H1 (cell line): ENCODE data around the gene COMMD1.

Experiments used
- CREB1 ChIP-seq: IDR thresholded peaks from 2 replicates; pipeline ENCODE4 v1.6.1; 2012; ENCODE audit warnings: inconsistent platforms
- EZH2 ChIP-seq: fragments of 200-600 bp; sonication (generic); IDR thresholded peaks from 2 replicates; pipeline ENCODE4 v1.7.1; 2012; ENCODE audit warnings: low read depth, mild to moderate bottlenecking, moderate library complexity, low read length, inconsistent platforms; ENCODE audit not compliant: severe bottlenecking
- MAFK ChIP-seq: IDR thresholded peaks from 2 replicates; pipeline ENCODE4 v1.6.1; 2012; ENCODE audit warnings: low read depth, mild to moderate bottlenecking, improper control_type of control experiment, low read length
- NRF1 ChIP-seq: IDR thresholded peaks from 2 replicates; pipeline ENCODE4 v1.6.1; 2011; ENCODE audit warnings: mild to moderate bottlenecking, low read depth, low read length, improper control_type of control experiment
- POLR2A ChIP-seq, 2 experiments: IDR thresholded peaks; 1 replicate in 1 of 2; 2 replicates in 1 of 2; pipeline ENCODE4 v1.6.1; 2011; ENCODE audit warnings: low read depth in 2 of 2, low read length in 2 of 2, mild to moderate bottlenecking in 2 of 2; ENCODE audit errors: control extremely low read depth in 1 of 2
- TF ChIP-seq, protein P1 (sequence below), 3 experiments: IDR thresholded peaks; 1 replicate in 2 of 3; 2 replicates in 1 of 3; pipeline versions ENCODE4 v1.5.1 to v1.6.1; 2011; ENCODE audit warnings: low read length in 3 of 3, mild to moderate bottlenecking in 3 of 3, inconsistent platforms in 2 of 3, low read depth in 1 of 3, moderate library complexity in 1 of 3; ENCODE audit not compliant: insufficient read depth in 1 of 3; ENCODE audit errors: control extremely low read depth in 1 of 3
- TF ChIP-seq, protein P2 (sequence below): IDR thresholded peaks from 2 replicates; pipeline ENCODE4 v1.6.1; 2011; ENCODE audit warnings: low read length, improper control_type of control experiment

DNA sequence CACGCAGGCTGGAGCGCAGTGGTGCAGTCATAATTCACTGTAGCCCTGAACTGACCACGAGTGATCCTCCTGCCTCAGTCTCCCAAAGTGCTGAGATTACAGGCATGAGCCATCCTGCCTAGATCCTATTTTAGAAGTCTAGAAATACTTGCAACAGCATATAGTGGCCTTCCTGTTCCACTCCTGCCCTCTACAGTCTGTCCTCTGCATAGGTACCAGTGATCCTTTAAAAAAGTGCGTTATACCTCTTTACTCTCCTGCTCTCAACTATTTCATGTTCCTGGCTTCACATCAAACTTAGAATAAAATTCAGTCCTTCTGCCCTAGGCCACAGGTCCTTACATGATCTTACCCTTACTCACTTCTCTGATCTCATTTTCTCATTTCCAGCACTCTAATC is 6.0 kb downstream of the COMMD1 start:
- TF ChIP-seq MAFK (no peak), POLR2A (IDR thresholded peaks at IDR 0.05; ENCODE audit: control extremely low read depth in 1 of 2, low read depth in 2 of 2, low read length in 2 of 2) (no peak), NRF1 (no peak), CREB1 (no peak), EZH2 (no peak)
- TF ChIP-seq, protein P1, sequence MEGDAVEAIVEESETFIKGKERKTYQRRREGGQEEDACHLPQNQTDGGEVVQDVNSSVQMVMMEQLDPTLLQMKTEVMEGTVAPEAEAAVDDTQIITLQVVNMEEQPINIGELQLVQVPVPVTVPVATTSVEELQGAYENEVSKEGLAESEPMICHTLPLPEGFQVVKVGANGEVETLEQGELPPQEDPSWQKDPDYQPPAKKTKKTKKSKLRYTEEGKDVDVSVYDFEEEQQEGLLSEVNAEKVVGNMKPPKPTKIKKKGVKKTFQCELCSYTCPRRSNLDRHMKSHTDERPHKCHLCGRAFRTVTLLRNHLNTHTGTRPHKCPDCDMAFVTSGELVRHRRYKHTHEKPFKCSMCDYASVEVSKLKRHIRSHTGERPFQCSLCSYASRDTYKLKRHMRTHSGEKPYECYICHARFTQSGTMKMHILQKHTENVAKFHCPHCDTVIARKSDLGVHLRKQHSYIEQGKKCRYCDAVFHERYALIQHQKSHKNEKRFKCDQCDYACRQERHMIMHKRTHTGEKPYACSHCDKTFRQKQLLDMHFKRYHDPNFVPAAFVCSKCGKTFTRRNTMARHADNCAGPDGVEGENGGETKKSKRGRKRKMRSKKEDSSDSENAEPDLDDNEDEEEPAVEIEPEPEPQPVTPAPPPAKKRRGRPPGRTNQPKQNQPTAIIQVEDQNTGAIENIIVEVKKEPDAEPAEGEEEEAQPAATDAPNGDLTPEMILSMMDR (IDR thresholded peaks at IDR 0.05; ENCODE audit: control extremely low read depth in 1 of 3, insufficient read depth in 1 of 3, low read depth in 1 of 3, low read length in 3 of 3) = peak in 2 of 3 experiments; percentile 41 to 50; a peak in 3 of 4 replicates
- TF ChIP-seq, protein P2, sequence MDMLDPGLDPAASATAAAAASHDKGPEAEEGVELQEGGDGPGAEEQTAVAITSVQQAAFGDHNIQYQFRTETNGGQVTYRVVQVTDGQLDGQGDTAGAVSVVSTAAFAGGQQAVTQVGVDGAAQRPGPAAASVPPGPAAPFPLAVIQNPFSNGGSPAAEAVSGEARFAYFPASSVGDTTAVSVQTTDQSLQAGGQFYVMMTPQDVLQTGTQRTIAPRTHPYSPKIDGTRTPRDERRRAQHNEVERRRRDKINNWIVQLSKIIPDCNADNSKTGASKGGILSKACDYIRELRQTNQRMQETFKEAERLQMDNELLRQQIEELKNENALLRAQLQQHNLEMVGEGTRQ = no peak
